Measurements from ENCODE around the gene KRTAP10-8. TPM values are rescaled to one million over a fixed set of nuclear protein-coding genes. Genes with fewer than 3 reads are reported as not detected.
"Not testable (repeated sequence)": the region's sequence is repeated elsewhere in the genome, so short reads cannot be mapped to it uniquely, and the experiment has no call there.

The KRTAP10-8 gene
- total RNA-seq, 4 donors from 2014 or later = not detected

DNA sequence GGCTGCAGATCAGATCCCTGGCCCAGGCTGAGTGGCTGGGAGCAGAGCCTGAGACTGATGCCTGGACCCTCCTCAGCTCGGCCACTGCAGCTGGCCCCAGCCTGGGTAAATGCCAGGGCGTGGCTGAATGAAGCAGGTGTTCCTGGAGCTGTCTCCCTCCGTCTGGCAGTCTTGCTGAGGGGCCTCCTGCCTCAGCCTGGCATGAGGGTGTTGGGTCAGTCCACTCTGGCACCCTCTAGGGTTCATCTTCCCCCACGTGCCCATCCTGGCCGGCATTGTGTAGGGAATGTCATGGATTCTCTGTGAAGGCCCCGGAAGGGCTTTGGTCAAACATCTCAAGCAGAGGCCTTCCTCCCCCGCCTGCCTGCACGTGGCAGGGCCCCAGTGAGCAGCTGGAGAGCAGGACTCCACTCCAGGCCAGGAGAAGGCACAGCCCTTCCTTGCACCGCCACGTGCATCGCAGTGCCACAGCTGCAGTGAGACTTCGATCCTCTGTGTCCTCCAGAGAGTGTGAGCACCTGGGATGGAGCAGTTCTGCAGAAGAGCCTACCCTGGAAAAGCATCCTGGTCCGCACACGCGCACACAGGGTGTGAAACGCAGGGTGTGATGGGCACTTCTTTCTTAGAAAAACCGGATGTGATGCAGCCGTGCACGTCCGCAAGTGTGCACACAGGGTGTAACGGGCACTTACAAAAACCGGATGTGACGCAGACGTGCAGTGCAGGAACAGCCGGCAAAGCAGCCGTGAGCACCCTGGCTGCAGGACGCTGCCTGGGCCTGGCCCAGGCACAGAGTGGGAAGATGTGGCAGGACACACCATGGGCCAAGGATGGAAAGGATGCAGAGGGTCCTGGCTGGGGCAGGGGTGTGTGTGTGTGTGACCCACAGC, 43.0 kb upstream of the KRTAP10-8 start:
- TF ChIP-seq, protein P1, sequence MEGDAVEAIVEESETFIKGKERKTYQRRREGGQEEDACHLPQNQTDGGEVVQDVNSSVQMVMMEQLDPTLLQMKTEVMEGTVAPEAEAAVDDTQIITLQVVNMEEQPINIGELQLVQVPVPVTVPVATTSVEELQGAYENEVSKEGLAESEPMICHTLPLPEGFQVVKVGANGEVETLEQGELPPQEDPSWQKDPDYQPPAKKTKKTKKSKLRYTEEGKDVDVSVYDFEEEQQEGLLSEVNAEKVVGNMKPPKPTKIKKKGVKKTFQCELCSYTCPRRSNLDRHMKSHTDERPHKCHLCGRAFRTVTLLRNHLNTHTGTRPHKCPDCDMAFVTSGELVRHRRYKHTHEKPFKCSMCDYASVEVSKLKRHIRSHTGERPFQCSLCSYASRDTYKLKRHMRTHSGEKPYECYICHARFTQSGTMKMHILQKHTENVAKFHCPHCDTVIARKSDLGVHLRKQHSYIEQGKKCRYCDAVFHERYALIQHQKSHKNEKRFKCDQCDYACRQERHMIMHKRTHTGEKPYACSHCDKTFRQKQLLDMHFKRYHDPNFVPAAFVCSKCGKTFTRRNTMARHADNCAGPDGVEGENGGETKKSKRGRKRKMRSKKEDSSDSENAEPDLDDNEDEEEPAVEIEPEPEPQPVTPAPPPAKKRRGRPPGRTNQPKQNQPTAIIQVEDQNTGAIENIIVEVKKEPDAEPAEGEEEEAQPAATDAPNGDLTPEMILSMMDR (IDR thresholded peaks at IDR 0.05; ENCODE audit: low read depth) = no peak

DNA sequence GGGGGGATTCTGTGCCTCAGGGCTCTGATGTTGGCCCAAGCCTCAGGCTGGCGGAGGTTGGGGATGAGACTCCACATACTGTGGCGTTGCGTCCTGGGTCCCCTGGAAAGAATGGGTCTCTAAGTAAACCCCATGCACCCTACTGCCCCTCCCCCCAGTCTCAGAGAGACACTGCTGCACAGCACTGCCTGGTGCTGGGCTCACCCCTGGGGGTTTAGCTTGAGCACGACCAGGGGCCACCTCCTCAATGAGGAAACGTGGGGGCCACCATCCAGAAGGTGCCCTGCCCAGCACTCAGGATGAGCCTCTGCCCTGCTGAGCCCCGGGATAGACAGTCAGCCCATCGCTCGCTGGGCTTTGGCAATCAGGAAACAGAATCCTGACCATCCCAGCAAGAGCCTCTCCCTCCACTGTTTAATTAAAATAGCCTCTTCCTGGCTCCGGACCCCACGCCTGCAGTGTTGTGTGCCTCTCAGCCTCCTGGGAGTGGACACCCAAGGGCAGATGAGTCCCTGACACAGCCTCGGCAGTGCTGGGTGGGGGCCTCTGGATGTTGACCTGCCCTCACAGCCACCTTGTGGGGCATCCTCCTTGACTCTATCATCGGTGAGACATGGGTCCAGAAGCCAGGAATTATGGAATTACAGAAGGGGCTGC, 41.9 kb upstream of the KRTAP10-8 start:
- TF ChIP-seq, protein P1 (IDR thresholded peaks at IDR 0.05; ENCODE audit: low read depth) = no peak

- TF ChIP-seq, protein P1 (IDR thresholded peaks at IDR 0.05; ENCODE audit: low read depth) = no peak
Observed at GRCh38 chr21:44571296-44571695, 40.6 kb upstream of the KRTAP10-8 start.

- TF ChIP-seq, protein P1 (IDR thresholded peaks at IDR 0.05; ENCODE audit: low read depth) = no peak
Observed at GRCh38 chr21:44571844-44572782, 39.8 kb upstream of the KRTAP10-8 start.

DNA sequence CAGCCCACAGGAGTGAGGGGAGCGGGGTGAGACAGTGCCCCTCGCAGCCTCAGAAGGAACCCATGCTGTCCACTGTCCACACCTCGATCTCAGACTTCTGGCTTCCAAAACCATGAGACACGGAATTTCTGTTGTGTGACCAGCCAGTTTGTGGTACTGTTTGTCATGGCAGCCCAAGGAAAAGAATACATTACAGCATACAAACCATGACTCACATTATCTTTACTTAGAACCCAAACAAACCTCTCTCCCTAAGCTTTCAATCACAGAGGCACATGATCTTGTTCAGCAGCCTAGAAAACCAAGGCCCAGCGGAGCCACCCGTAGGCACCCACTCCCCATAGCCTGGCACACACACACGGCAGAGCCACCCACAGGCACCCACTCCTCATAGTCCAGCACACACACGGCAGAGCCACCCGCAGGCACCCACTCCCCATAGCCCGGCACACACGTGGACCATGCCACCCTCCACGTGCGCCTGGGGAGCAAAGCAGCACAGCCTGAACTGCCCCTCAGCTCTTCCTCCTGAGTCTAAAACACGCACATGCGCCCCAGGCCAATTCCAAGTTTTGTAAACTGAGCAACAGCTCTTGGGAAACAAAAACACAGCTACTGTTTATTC, 38.8 kb upstream of the KRTAP10-8 start:
- TF ChIP-seq, protein P1 (IDR thresholded peaks at IDR 0.05; ENCODE audit: low read depth) = no peak

GRCh38 chr21:44573630-44574456, 38.0 kb upstream of the KRTAP10-8 start, which contains the start of gene KRTAP10-4:
TSS of gene KRTAP10-4 (plus strand) at chr21:44573729. CDS start at chr21:44573759, 30 bp downstream.
- TF ChIP-seq, protein P1 (IDR thresholded peaks at IDR 0.05; ENCODE audit: low read depth) = not testable (repeated sequence)

All from subcutaneous adipose tissue (tissue), 4 donors.